AG04449 (cell line): Measurements from ENCODE around the gene SRL.
"Not testable (repeated sequence)": the region's sequence is repeated elsewhere in the genome, so short reads cannot be mapped to it uniquely, and the experiment has no call there.

Source experiments
- CTCF ChIA-PET: fragments of 350-600 bp; formaldehyde crosslinking; extraction: SDS; loops from one replicate; lab custom pipeline; 2021; ENCODE audit warnings: antibody characterized with exemption; lab: Yijun Ruan, JAX
- POLR2A ChIA-PET: fragments of 400-600, 350-600 bp; formaldehyde crosslinking; extraction: SDS; loops from one replicate; lab custom pipeline; 2020; ENCODE audit warnings: antibody characterized with exemption, inconsistent platforms; lab: Yijun Ruan, JAX
- DNase-seq: peaks from one replicate; pipeline ENCODE4 v3.0.0-alpha.2; 2010; ENCODE audit warnings: low read depth, low spot score
- H3K4me3 ChIP-seq: 2 replicates; pipeline ENCODE4 v1.5.1; 2011; ENCODE audit warnings: low read depth, mild to moderate bottlenecking, control low read depth, low read length
- TF ChIP-seq, protein P1 (sequence below): IDR thresholded peaks from one replicate; pipeline ENCODE4 v1.5.1; 2011; ENCODE audit warnings: mild to moderate bottlenecking, moderate library complexity, low read length, control low read depth, inconsistent platforms; ENCODE audit not compliant: insufficient read depth; ENCODE audit errors: missing control alignments

Gene SRL

GRCh38 chr16:4160658-4161430, 81.0 kb downstream of the SRL start:
- ChIA-PET POLR2A (no interaction called here), CTCF (no interaction called here)
- H3K4me3 ChIP-seq: no peak overlapping the region
- TF ChIP-seq, protein P1, sequence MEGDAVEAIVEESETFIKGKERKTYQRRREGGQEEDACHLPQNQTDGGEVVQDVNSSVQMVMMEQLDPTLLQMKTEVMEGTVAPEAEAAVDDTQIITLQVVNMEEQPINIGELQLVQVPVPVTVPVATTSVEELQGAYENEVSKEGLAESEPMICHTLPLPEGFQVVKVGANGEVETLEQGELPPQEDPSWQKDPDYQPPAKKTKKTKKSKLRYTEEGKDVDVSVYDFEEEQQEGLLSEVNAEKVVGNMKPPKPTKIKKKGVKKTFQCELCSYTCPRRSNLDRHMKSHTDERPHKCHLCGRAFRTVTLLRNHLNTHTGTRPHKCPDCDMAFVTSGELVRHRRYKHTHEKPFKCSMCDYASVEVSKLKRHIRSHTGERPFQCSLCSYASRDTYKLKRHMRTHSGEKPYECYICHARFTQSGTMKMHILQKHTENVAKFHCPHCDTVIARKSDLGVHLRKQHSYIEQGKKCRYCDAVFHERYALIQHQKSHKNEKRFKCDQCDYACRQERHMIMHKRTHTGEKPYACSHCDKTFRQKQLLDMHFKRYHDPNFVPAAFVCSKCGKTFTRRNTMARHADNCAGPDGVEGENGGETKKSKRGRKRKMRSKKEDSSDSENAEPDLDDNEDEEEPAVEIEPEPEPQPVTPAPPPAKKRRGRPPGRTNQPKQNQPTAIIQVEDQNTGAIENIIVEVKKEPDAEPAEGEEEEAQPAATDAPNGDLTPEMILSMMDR: no peak
- DNase-seq: no peak

DNA sequence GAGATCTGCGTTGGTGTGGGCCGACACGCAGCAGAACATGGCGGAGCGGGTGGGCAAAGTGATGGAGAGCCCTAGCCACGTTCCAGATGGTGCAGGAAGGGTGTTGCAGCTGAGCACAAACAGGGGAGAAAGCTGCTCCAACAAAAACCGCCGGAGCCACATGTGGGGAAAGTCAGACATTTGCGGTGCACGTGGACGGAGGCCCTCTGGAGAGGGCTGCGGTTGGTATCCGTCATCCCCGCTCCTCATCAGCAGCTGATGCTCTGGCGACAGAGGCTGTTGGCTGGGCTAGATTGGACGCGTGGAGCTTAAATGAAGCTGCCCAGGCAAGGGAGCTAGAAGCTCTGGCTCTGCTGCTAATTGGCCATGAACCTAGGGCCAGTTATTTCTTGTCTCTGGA, 82.2 kb downstream of the SRL start:
- no peak overlapping the region for H3K4me3 ChIP-seq
- DNase-seq: no peak
- ChIA-PET CTCF (no interaction called here), POLR2A (no interaction called here)
- TF ChIP-seq, protein P1: no peak

- POLR2A ChIA-PET: no interaction called here
- TF ChIP-seq, protein P1: no peak
- DNase-seq: no peak
- H3K4me3 ChIP-seq: no peak overlapping the region
- CTCF ChIA-PET: no interaction called here
Measured at GRCh38 chr16:4158143-4159093, 83.5 kb downstream of the SRL start.

- H3K4me3 ChIP-seq: no peak overlapping the region
- CTCF ChIA-PET: no interaction called here
- POLR2A ChIA-PET: no interaction called here
- no peak for DNase-seq
- TF ChIP-seq, protein P1: no peak
Measured at GRCh38 chr16:4157376-4157825, 84.5 kb downstream of the SRL start.

- H3K4me3 ChIP-seq, CTCF ChIA-PET, DNase-seq, POLR2A ChIA-PET: not testable (repeated sequence)
Measured at GRCh38 chr16:4156503-4156902, 85.4 kb downstream of the SRL start.

DNA sequence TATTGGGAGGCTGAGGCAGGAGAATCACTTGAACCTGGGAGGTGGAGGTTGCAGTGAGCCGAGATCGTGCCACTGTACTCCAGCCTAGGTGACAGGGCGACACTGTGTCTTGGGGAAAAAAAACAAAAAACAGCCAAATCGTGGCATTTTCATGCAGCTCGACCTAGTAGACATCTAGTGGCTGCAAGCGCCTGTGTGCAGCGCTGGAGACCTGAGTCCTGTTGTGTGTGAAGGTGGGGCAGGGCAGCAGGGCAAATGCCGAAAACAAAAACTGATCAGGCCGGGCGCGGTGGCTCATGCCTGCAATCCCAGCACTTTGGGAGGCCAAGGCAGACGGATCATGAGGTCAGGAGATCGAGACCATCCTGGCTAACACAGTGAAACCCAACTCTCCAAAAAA, 88.5 kb downstream of the SRL start:
- POLR2A ChIA-PET, DNase-seq, H3K4me3 ChIP-seq, CTCF ChIA-PET: not testable (repeated sequence)

- CTCF ChIA-PET: no interaction called here
- TF ChIP-seq, protein P1: no peak
- POLR2A ChIA-PET: no interaction called here
- DNase-seq: no peak
- H3K4me3 ChIP-seq: no peak overlapping the region
Measured at GRCh38 chr16:4152267-4152666, 89.6 kb downstream of the SRL start.
